HG03460 (cell line): ENCODE results near the gene FGD4.

Experiments used
- ATAC-seq: cut with Tn5 transposase; IDR thresholded peaks from one replicate; pipeline ENCODE4 v1.9.1; 2021; ENCODE audit not compliant: unreplicated experiment

The FGD4 gene

GRCh38 chr12:32603071-32603470 is 203.7 kb downstream of the FGD4 start:
- ATAC-seq: no peak

- ATAC-seq: peak; percentile 77
Measured at GRCh38 chr12:32603858-32604257, 204.5 kb downstream of the FGD4 start.

- ATAC-seq: no peak
Measured at GRCh38 chr12:32604565-32604964, 205.2 kb downstream of the FGD4 start.

GRCh38 chr12:32605326-32606095 is 206.2 kb downstream of the FGD4 start:
- no peak for ATAC-seq

GRCh38 chr12:32606443-32606842 is 207.1 kb downstream of the FGD4 start:
- ATAC-seq: no peak

- no peak for ATAC-seq
Measured at GRCh38 chr12:32609966-32610365, 210.6 kb downstream of the FGD4 start.

GRCh38 chr12:32611986-32612385 is 212.6 kb downstream of the FGD4 start:
- no peak for ATAC-seq

- no peak for ATAC-seq
Measured at GRCh38 chr12:32612658-32613614, 213.6 kb downstream of the FGD4 start.

GRCh38 chr12:32615441-32615840 is 216.1 kb downstream of the FGD4 start:
- ATAC-seq: no peak

- ATAC-seq: no peak
Measured at GRCh38 chr12:32617534-32617933, 218.2 kb downstream of the FGD4 start.

- ATAC-seq: no peak
Measured at GRCh38 chr12:32618115-32618514, 218.8 kb downstream of the FGD4 start.

GRCh38 chr12:32627976-32628375 is 228.6 kb downstream of the FGD4 start:
- ATAC-seq: no peak

- ATAC-seq: no peak
Measured at GRCh38 chr12:32641287-32641901, 242.0 kb downstream of the FGD4 start.

GRCh38 chr12:32644431-32644830 is 245.1 kb downstream of the FGD4 start:
- ATAC-seq: no peak

- no peak for ATAC-seq
Measured at GRCh38 chr12:32647275-32647674, 247.9 kb downstream of the FGD4 start.

- no peak for ATAC-seq
Measured at GRCh38 chr12:32650508-32650907, 251.2 kb downstream of the FGD4 start.

- no peak for ATAC-seq
Measured at GRCh38 chr12:32651151-32651955, 252.0 kb downstream of the FGD4 start.

GRCh38 chr12:32651956-32652210 is 252.5 kb downstream of the FGD4 start:
- no peak for ATAC-seq

- no peak for ATAC-seq
Measured at GRCh38 chr12:32659908-32660440, 260.6 kb downstream of the FGD4 start.

- no peak for ATAC-seq
Measured at GRCh38 chr12:32661706-32662105, 262.3 kb downstream of the FGD4 start.

- no peak for ATAC-seq
Measured at GRCh38 chr12:32662665-32663064, 263.3 kb downstream of the FGD4 start.
